Adipocyte (in vitro differentiated cells): ENCODE data around the gene UTP15.

Experiments
- DNase-seq: peaks from one replicate; pipeline ENCODE4 v3.0.0-alpha.2; 2015; ENCODE audit warnings: low read depth
- H3K27me3 ChIP-seq: replicated peaks from 2 replicates; pipeline ENCODE4 v1.7.0; 2013; ENCODE audit warnings: mild to moderate bottlenecking, low read length, moderate library complexity; ENCODE audit not compliant: control insufficient read depth, insufficient read depth
- H3K36me3 ChIP-seq: 2 replicates; pipeline ENCODE4 v1.7.0; 2013; ENCODE audit warnings: low read length, mild to moderate bottlenecking, moderate library complexity; ENCODE audit not compliant: control insufficient read depth, insufficient read depth, severe bottlenecking
- H3K4me1 ChIP-seq: 2 replicates; pipeline ENCODE4 v1.7.0; 2013; ENCODE audit warnings: mild to moderate bottlenecking, low read length, moderate library complexity; ENCODE audit not compliant: control insufficient read depth, insufficient read depth
- H3K4me3 ChIP-seq: 2 replicates; pipeline ENCODE4 v1.7.0; 2013; ENCODE audit warnings: mild to moderate bottlenecking, low read length, moderate library complexity
- H3K9ac ChIP-seq: 2 replicates; pipeline ENCODE4 v1.7.0; 2013; ENCODE audit warnings: mild to moderate bottlenecking, low read length, moderate library complexity
- H3K9me3 ChIP-seq: 2 replicates; pipeline ENCODE4 v1.7.0; 2013; ENCODE audit warnings: mild to moderate bottlenecking, low read length, moderate library complexity; ENCODE audit not compliant: control insufficient read depth

The UTP15 gene

DNA sequence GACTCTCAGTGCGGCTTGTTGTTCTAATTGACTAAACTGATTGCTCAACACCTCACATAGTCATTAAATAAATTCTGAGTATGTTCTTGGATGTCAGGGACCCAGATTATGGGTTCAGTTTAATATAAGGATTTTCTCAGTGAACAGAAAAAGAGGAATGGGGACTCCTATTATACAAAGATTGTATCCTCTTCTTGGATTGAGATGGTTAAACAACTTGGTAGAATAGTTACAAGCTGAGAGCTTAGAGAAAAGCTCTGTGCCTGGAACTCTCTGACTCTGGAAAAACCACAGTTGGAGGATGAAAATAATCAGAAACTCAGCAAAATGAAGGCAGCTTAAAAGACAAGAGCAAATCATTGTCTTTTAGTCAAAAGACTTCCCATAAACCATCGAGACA is 30.6 kb upstream of the UTP15 start:
- Histone ChIP-seq H3K9ac (no peak overlapping the region), H3K36me3 (no peaks in the 10 kb centered on the region), H3K4me3 (no peak overlapping the region), H3K4me1 (peaks cover 34% of the 10 kb centered on the region), H3K9me3 (peaks cover 16% of the 10 kb centered on the region), H3K27me3 (no peaks in the 10 kb centered on the region)
- no peak for DNase-seq

DNA sequence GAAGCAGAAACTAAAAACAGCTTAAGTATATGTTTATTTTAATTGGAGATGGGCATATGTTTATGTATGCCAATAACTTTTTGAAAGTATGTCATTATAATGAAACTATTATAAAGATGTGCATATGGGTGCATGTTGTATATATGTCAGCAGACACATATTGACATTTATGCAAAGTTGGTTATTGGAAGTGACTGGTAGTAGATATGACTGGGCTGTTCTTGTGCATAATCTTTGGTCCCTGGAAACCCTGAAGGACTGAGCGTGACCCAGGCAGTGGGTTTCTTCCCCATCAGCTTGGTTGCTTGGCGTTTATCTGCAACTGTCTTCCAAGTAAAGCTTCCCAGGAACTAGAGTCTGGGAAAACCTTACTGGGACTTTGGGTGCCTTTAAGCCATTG is 25.8 kb upstream of the UTP15 start:
- H3K27me3 ChIP-seq: no peaks in the 10 kb centered on the region
- H3K9ac ChIP-seq: no peak overlapping the region
- H3K4me1 ChIP-seq: peaks cover 13% of the 10 kb centered on the region
- peaks cover 6% of the 10 kb centered on the region for H3K9me3 ChIP-seq
- no peak overlapping the region for H3K4me3 ChIP-seq
- DNase-seq: no peak
- no peaks in the 10 kb centered on the region for H3K36me3 ChIP-seq

DNA sequence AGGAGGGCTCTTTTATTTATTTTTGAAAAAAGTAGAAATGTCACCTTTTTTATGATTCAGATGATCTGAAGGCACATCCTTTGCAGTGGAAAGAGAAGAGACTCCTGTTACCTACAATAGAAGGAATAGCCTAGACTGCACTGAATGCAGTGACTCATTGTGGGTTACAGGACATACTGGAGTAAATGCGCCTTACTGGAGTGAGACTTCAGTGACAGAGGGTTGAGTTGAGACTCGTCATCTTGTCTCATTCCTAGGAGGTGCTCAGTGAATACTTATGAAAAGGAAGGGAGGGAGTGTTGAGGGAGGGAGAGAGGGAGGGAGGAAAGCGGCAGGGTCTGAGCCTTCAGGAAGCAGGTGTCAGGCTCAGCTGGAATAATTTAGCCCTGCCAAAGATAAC is 25.4 kb upstream of the UTP15 start:
- Histone ChIP-seq H3K27me3 (no peaks in the 10 kb centered on the region), H3K4me3 (no peak overlapping the region), H3K9ac (no peak overlapping the region), H3K36me3 (no peaks in the 10 kb centered on the region), H3K9me3 (peaks cover 2% of the 10 kb centered on the region), H3K4me1 (peaks cover 13% of the 10 kb centered on the region)
- DNase-seq: peak; percentile 22

DNA sequence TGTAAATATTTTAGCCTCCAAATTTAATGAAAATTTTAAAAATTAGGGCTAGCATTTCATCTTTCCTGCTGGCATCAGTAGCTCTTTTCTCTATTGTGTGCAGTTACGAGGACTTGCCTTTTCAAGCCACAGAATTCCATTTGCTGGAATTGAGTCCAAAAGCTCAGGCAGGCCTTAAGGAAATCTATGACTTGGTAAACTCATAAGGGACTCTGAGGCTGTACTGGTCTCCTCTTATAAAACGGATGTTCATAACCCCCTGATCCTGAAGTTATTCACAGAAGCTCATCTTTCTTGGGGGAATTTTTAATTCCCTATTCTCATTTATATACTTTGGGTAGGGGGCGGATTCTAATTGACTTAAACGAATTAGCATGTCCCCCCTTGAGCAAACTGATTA is 23.5 kb upstream of the UTP15 start:
- no peak overlapping the region for H3K9ac ChIP-seq
- H3K4me3 ChIP-seq: no peak overlapping the region
- H3K27me3 ChIP-seq: no peaks in the 10 kb centered on the region
- no peaks in the 10 kb centered on the region for H3K36me3 ChIP-seq
- no peak for DNase-seq
- H3K4me1 ChIP-seq: peaks cover 13% of the 10 kb centered on the region
- no peaks in the 10 kb centered on the region for H3K9me3 ChIP-seq

DNA sequence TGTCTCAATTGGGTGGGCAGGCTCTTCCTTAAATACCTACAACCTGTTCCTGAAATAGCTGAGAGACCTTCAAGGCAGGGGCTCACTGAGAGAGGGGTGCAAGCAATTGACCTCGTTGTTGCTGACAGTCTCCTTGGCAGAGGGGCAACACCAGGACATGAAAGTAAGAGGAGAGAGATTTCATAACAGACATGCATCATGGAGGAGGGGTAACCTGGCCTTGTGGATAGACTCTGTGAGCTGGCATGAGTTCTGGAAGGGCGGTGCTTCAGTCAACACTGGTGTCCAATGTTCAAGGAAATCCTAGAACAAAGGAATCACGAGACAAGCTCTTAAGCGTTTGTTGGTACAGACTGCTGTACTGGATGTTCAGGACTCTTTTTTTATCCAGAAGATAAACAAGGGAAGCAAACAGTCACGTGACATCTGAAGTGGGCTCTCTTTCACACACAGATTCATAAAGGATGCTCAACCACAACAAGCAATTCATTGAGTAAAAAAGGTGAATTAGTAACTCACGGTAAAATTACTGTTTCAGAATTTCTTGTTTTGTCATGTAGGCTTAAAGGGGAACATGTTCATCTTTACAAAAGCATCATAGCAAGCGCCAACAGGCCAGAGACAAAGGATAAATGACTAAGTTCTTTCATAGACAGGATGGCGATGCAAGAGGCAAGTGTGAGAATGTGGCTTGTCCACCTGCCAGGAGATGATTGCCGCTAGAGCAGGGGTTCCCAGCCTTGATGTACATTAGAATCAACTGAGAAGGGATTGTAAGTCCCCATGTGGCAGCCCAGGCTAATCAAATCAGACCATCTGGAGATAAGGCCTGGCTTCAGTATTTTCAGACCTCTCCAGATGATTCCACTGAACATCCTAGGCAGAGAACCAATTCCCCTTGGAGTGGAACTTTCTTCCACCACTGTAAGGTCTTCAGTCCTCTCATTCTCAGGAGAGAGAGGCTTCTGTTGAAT is 20.8 kb upstream of the UTP15 start:
- no peaks in the 10 kb centered on the region for H3K36me3 ChIP-seq
- H3K4me1 ChIP-seq: no peaks in the 10 kb centered on the region
- H3K27me3 ChIP-seq: no peaks in the 10 kb centered on the region
- no peaks in the 10 kb centered on the region for H3K9me3 ChIP-seq
- no peak overlapping the region for H3K9ac ChIP-seq
- DNase-seq: no peak
- H3K4me3 ChIP-seq: no peak overlapping the region

DNA sequence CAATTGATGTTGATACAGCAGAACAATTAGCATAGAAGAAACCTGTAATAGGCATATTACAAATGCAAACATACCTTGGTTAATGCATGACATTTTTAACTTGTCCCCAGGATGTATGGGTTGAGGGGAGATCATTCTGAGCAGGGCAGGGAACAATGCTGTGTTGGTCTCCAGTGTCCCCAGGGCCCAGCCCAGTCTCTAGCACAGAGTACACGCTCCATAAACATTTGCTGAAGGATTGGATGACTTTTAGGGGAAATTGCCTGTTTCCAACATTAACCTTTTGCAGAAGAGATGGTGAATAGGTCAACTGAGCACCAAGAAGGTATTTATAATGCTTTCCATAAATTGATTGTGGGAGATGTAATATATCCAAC is 20.2 kb upstream of the UTP15 start:
- Histone ChIP-seq H3K9me3 (no peaks in the 10 kb centered on the region), H3K27me3 (no peaks in the 10 kb centered on the region), H3K36me3 (no peaks in the 10 kb centered on the region), H3K9ac (no peak overlapping the region), H3K4me3 (no peak overlapping the region), H3K4me1 (no peaks in the 10 kb centered on the region)
- no peak for DNase-seq

DNA sequence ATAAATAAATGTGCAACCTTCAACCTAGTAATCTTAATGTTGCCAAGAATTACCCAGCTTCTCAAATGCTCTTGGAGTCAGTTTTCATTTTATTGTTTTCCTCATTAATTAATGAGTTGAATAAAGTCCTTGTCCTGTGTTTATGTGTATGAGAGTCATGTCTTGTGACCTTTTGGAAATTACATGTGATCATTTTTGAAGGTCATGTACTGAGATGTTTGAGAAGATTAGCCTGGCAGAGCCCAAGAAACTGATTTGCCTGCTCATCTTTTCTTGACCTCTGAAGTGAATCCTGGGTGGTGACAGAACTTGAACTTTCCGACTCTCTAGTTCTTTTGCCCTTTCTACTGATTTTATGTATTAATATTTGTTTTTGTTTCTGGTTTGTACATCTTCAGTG is 15.5 kb upstream of the UTP15 start:
- H3K9ac ChIP-seq: no peak overlapping the region
- H3K27me3 ChIP-seq: no peaks in the 10 kb centered on the region
- no peaks in the 10 kb centered on the region for H3K4me1 ChIP-seq
- DNase-seq: no peak
- no peak overlapping the region for H3K4me3 ChIP-seq
- no peaks in the 10 kb centered on the region for H3K9me3 ChIP-seq
- peaks cover 34% of the 10 kb centered on the region for H3K36me3 ChIP-seq

DNA sequence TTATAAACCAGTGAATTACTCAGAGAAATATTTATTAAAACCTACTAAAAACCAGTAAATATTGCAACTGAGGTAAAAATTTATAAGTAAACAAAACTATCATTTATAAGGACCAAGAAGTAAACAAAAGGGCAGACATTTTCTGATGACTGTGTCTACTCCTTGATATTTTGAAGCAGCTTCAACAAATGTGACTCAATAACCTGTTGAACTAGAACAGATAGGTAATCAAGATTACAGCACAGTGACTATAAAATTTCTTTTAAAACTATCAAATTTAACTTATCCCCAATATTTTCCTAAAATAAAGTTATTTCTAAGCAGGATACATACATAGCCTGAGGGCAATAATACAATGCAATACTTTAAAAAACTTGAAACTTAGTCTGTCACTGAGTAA is 12.9 kb upstream of the UTP15 start:
- Histone ChIP-seq H3K9ac (no peak overlapping the region), H3K36me3 (peaks cover 51% of the 10 kb centered on the region), H3K4me3 (no peak overlapping the region), H3K27me3 (no peaks in the 10 kb centered on the region), H3K9me3 (no peaks in the 10 kb centered on the region), H3K4me1 (no peaks in the 10 kb centered on the region)
- no peak for DNase-seq

DNA sequence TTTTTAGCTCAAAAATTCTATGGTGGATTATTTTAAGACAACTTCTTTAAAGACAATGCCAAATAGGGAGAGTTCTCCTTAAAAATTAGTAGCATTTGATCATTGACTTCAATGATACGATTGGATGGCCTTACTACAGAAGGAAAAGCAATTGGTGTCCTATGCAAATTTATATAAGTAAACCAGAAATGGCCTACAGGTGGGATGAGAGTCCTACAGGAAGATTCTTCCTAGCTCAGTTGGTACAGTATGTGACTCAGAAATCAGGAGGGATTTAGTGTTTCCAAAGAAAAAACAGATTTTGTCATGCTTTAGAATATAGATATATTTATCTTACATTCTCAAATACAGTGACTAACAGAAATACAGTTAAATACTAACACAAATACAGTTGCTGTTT is 6.6 kb upstream of the UTP15 start:
- H3K36me3 ChIP-seq: peaks cover 67% of the 10 kb centered on the region
- H3K4me3 ChIP-seq: no peak overlapping the region
- peaks cover 16% of the 10 kb centered on the region for H3K4me1 ChIP-seq
- no peak for DNase-seq
- H3K27me3 ChIP-seq: no peaks in the 10 kb centered on the region
- no peaks in the 10 kb centered on the region for H3K9me3 ChIP-seq
- H3K9ac ChIP-seq: no peak overlapping the region

DNA sequence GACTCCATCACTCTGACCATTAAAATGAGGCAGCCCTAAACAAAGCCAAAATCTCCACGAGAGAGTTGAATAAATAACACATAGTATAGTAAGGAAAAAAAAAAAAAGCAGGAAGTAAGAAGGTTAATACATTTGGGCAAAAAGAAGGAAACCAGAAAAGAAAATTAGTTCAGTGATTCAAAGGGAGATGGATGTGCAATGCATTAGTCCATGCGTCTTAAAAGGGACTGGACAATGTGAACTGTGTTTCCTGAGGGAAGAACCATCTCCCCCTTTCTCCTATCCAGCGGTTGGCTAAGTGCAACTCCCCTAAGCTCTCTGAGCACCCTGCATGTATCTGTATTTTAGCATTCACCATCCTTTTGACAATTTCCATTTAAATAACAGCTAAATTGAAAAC is 1.5 kb upstream of the UTP15 start:
- DNase-seq: no peak
- H3K9me3 ChIP-seq: no peaks in the 10 kb centered on the region
- peaks cover 33% of the 10 kb centered on the region for H3K36me3 ChIP-seq
- peak overlapping the region; percentile 98 for H3K9ac ChIP-seq
- peak overlapping the region; percentile 97 for H3K4me3 ChIP-seq
- peaks cover 39% of the 10 kb centered on the region for H3K4me1 ChIP-seq
- no peaks in the 10 kb centered on the region for H3K27me3 ChIP-seq

DNA sequence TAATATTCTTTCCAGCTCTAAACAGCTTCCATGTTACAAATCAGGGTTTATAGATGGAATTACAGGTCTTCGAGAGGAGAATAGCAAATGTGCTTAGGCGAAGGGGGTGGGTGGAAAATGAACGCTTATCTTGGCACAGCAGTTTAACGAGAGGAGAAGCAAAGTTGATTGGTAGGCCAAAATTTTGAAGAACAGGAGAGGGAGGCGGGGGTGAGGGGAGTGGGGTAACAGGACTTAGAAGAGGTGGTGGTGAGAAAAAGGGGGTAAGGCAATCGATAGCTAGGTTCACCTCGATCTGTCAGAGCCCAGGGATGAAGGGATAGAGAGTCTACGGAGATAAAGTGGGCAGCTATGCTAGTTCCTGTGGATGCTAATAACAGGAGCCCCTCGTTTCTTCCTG is 868 bp upstream of the UTP15 start:
- Histone ChIP-seq H3K9me3 (no peaks in the 10 kb centered on the region), H3K36me3 (peaks cover 37% of the 10 kb centered on the region), H3K4me3 (peak overlapping the region; percentile 97), H3K4me1 (peaks cover 39% of the 10 kb centered on the region), H3K27me3 (no peaks in the 10 kb centered on the region), H3K9ac (peak overlapping the region; percentile 98)
- DNase-seq: peak; percentile 24
